BJ (cell line): ENCODE measurements around the gene FNDC3B. TPM values are rescaled to one million over a fixed set of nuclear protein-coding genes. Genes with fewer than 3 reads are reported as not detected.
"Not testable (repeated sequence)": the region's sequence is repeated elsewhere in the genome, so short reads cannot be mapped to it uniquely, and the experiment has no call there.

Source experiments
- CTCF ChIA-PET: fragments of 350-600 bp; formaldehyde crosslinking; extraction: SDS; loops from one replicate; lab custom pipeline; 2021; ENCODE audit warnings: antibody characterized with exemption, inconsistent platforms; lab: Yijun Ruan, JAX
- POLR2A ChIA-PET: fragments of 300-600 bp; sonication (Branson Sonifier 250); formaldehyde crosslinking; extraction: SDS; loops from one replicate; lab custom pipeline; 2021; ENCODE audit warnings: antibody characterized with exemption; lab: Charles Lee
- DNase-seq: peaks from one replicate; pipeline ENCODE4 v3.0.0-alpha.2; 2011; ENCODE audit warnings: low read depth
- H3K27me3 ChIP-seq: 2 replicates; pipeline ENCODE4 v1.6.0; 2011; ENCODE audit warnings: low read length; ENCODE audit not compliant: control insufficient read depth, insufficient read depth
- H3K36me3 ChIP-seq: 2 replicates; pipeline ENCODE4 v1.5.1; 2011; ENCODE audit warnings: low read length; ENCODE audit not compliant: control insufficient read depth, insufficient read depth
- H3K4me3 ChIP-seq: 2 replicates; pipeline ENCODE4 v1.5.1; 2011; ENCODE audit warnings: low read depth, mild to moderate bottlenecking, control low read depth, low read length
- CTCF ChIP-seq: IDR thresholded peaks from 2 replicates; pipeline ENCODE4 v1.5.1; 2011; ENCODE audit warnings: low read depth, mild to moderate bottlenecking, control low read depth, inconsistent platforms, low read length, moderate library complexity; ENCODE audit not compliant: insufficient read depth
- polyA plus RNA-seq: library from polyadenylated mRNA; depleted of rRNA; stranded (reverse); fragments of >200 nt; gene quantifications from 2 replicates; pipeline ENCODE4 v1.2.3, GENCODE V29; 2011

Gene FNDC3B
- polyA plus RNA-seq, 1 experiment: 28.6 TPM

- H3K4me3 ChIP-seq: no peak overlapping the region
Measured at GRCh38 chr3:171996178-171996817, 43.1 kb upstream of the FNDC3B start.

GRCh38 chr3:171998731-171999130, 40.6 kb upstream of the FNDC3B start:
- POLR2A ChIA-PET, H3K27me3 ChIP-seq, DNase-seq, H3K36me3 ChIP-seq, CTCF ChIA-PET, H3K4me3 ChIP-seq: not testable (repeated sequence)

More at GRCh38 chr3:171996178-171996817, 43.1 kb upstream of the FNDC3B start:
- H3K36me3 ChIP-seq: no peaks in the 10 kb centered on the region
- no peak for DNase-seq
- TF ChIP-seq CTCF: no peak
- ChIA-PET POLR2A (no interaction called here), CTCF (no interaction called here)
- H3K27me3 ChIP-seq: no peaks in the 10 kb centered on the region

- POLR2A ChIA-PET, H3K36me3 ChIP-seq, DNase-seq, H3K27me3 ChIP-seq, H3K4me3 ChIP-seq: not testable (repeated sequence)
- CTCF ChIA-PET: interaction anchor here (1.2 kb wide), 1 partner anchor 25 kb away, joined by 4 read pairs; no protein-coding TSS in a partner anchor
Measured at GRCh38 chr3:172001616-172002015, 37.8 kb upstream of the FNDC3B start.

GRCh38 chr3:172002512-172003078, 36.8 kb upstream of the FNDC3B start:
- no peak for TF ChIP-seq CTCF
- ChIA-PET POLR2A (no interaction called here), CTCF (interaction anchor here (1.2 kb wide), 1 partner anchor 24 kb away, joined by 4 read pairs; no protein-coding TSS in a partner anchor)
- Histone ChIP-seq H3K36me3 (no peaks in the 10 kb centered on the region), H3K4me3 (no peak overlapping the region), H3K27me3 (no peaks in the 10 kb centered on the region)
- no peak for DNase-seq

- H3K4me3 ChIP-seq: no peak overlapping the region
- ChIA-PET CTCF (no interaction called here), POLR2A (no interaction called here)
- no peak for DNase-seq
- no peaks in the 10 kb centered on the region for H3K27me3 ChIP-seq
- TF ChIP-seq CTCF: no peak
- no peaks in the 10 kb centered on the region for H3K36me3 ChIP-seq
Measured at GRCh38 chr3:172003146-172003545, 36.2 kb upstream of the FNDC3B start.

- DNase-seq: no peak
- CTCF ChIA-PET: no interaction called here
- Histone ChIP-seq H3K27me3 (no peaks in the 10 kb centered on the region), H3K4me3 (no peak overlapping the region), H3K36me3 (no peaks in the 10 kb centered on the region)
- no peak for TF ChIP-seq CTCF
- POLR2A ChIA-PET: no interaction called here
Measured at GRCh38 chr3:172007065-172007370, 32.4 kb upstream of the FNDC3B start.
